GM12865 (cell line): ENCODE results near the gene ITGA11.

Source experiments
- DNase-seq: peaks from one replicate; pipeline ENCODE4 v3.0.0; 2010; ENCODE audit warnings: low read depth
- H3K4me3 ChIP-seq: 2 replicates; pipeline ENCODE4 v1.5.1; 2011; ENCODE audit warnings: mild to moderate bottlenecking, low read depth, low read length, control low read depth
- CTCF ChIP-seq: IDR thresholded peaks from 2 replicates; pipeline ENCODE4 v1.5.1; 2011; ENCODE audit warnings: low read length, control low read depth, low read depth, inconsistent platforms; ENCODE audit not compliant: insufficient read depth; ENCODE audit errors: missing control alignments

ITGA11 gene

GRCh38 chr15:68421115-68421551, 10.8 kb downstream of the ITGA11 start:
- H3K4me3 ChIP-seq = no peak overlapping the region
- TF ChIP-seq CTCF = no peak
- no peak for DNase-seq

GRCh38 chr15:68420186-68420684, 11.7 kb downstream of the ITGA11 start:
- no peak for DNase-seq
- no peak for TF ChIP-seq CTCF
- H3K4me3 ChIP-seq = no peak overlapping the region

GRCh38 chr15:68419301-68420175, 12.4 kb downstream of the ITGA11 start:
- no peak for DNase-seq
- no peak for TF ChIP-seq CTCF

GRCh38 chr15:68418611-68419161, 13.3 kb downstream of the ITGA11 start:
- TF ChIP-seq CTCF = no peak
- no peak overlapping the region for H3K4me3 ChIP-seq
- no peak for DNase-seq

More at GRCh38 chr15:68419301-68420175, 12.4 kb downstream of the ITGA11 start:
- no peak overlapping the region for H3K4me3 ChIP-seq

- no peak for TF ChIP-seq CTCF
- DNase-seq = no peak
Observed at GRCh38 chr15:68417897-68418296, 14.1 kb downstream of the ITGA11 start.

GRCh38 chr15:68417051-68417450, 14.9 kb downstream of the ITGA11 start:
- no peak for TF ChIP-seq CTCF
- H3K4me3 ChIP-seq = no peak overlapping the region
- DNase-seq = no peak

More at GRCh38 chr15:68417897-68418296, 14.1 kb downstream of the ITGA11 start:
- H3K4me3 ChIP-seq = no peak overlapping the region
